CD14-positive monocyte (primary cell): ENCODE measurements around the gene RPTOR. TPM values are rescaled to one million over a fixed set of nuclear protein-coding genes. Genes with fewer than 3 reads are reported as not detected.

Source experiments
- DNase-seq, 3 donors: peaks; one replicate each; pipeline ENCODE4 v3.0.0-alpha.2; 2011 to 2022
- H2AFZ ChIP-seq: 2 replicates; pipeline ENCODE4 v1.6.0; 2012; ENCODE audit warnings: mild to moderate bottlenecking, low read depth, low read length, inconsistent platforms; ENCODE audit not compliant: insufficient read depth, poor library complexity, severe bottlenecking
- H3K27ac ChIP-seq, 2 donors: 1 replicate in 1 of 2; 2 replicates in 1 of 2; pipeline ENCODE4 v1.5.1; 2012 to 2013; ENCODE audit warnings: low read length in 2 of 2, control low read depth in 1 of 2, inconsistent platforms in 1 of 2, low read depth in 1 of 2, mild to moderate bottlenecking in 1 of 2
- H3K27me3 ChIP-seq, 2 donors: one replicate each; pipeline versions ENCODE4 v1.6.0 to v1.6.1; 2011 to 2013; ENCODE audit warnings: low read length in 2 of 2; ENCODE audit not compliant: control insufficient read depth in 2 of 2, insufficient read depth in 2 of 2
- H3K36me3 ChIP-seq, 2 donors: replicated peaks in 1 of 2; 1 replicate in 1 of 2; 2 replicates in 1 of 2; pipeline versions ENCODE4 v1.5.1 to v1.6.1; 2012 to 2013; ENCODE audit warnings: low read length in 2 of 2, control low read depth in 1 of 2, inconsistent platforms in 1 of 2, mild to moderate bottlenecking in 1 of 2; ENCODE audit not compliant: insufficient read depth in 2 of 2, control insufficient read depth in 1 of 2
- H3K4me1 ChIP-seq, 2 donors: 1 replicate in 1 of 2; 2 replicates in 1 of 2; pipeline versions ENCODE4 v1.5.1 to v1.6.1; 2012 to 2013; ENCODE audit warnings: low read length in 2 of 2, control low read depth in 1 of 2, inconsistent platforms in 1 of 2, mild to moderate bottlenecking in 1 of 2, moderate library complexity in 1 of 2; ENCODE audit not compliant: insufficient read depth in 2 of 2, control insufficient read depth in 1 of 2
- H3K4me2 ChIP-seq: replicated peaks from 2 replicates; pipeline ENCODE3; 2012; ENCODE audit warnings: low read length, moderate library complexity, mild to moderate bottlenecking; ENCODE audit not compliant: poor library complexity, severe bottlenecking; ENCODE audit errors: extremely low read depth
- H3K4me3 ChIP-seq, 3 experiments: fragments of 200-600 bp in 1 of 3; sonication (generic) in 1 of 3; replicated peaks in 1 of 3; 1 replicate in 2 of 3; 2 replicates in 1 of 3; pipeline ENCODE4 v1.5.1; 2011 to 2013; ENCODE audit warnings: low read length in 3 of 3, mild to moderate bottlenecking in 3 of 3, control low read depth in 2 of 3, low read depth in 2 of 3, inconsistent platforms in 1 of 3, moderate library complexity in 1 of 3
- H3K79me2 ChIP-seq: 2 replicates; pipeline ENCODE4 v1.6.0; 2012; ENCODE audit warnings: mild to moderate bottlenecking, control low read depth, inconsistent platforms, low read length, moderate library complexity; ENCODE audit not compliant: insufficient read depth
- H3K9ac ChIP-seq: 2 replicates; pipeline ENCODE4 v1.6.0; 2017; ENCODE audit warnings: low read length, mild to moderate bottlenecking; ENCODE audit not compliant: insufficient read depth, poor library complexity, severe bottlenecking
- H3K9me3 ChIP-seq, 2 donors: replicated peaks in 1 of 2; 1 replicate in 1 of 2; 2 replicates in 1 of 2; pipeline versions ENCODE4 v1.5.1 to v1.6.1; 2012 to 2013; ENCODE audit warnings: low read length in 2 of 2, control low read depth in 1 of 2; ENCODE audit not compliant: control insufficient read depth in 1 of 2, insufficient read depth in 1 of 2
- H4K20me1 ChIP-seq: 2 replicates; pipeline ENCODE4 v1.6.0; 2012; ENCODE audit warnings: mild to moderate bottlenecking, low read length, control low read depth, moderate library complexity; ENCODE audit not compliant: insufficient read depth
- H3K27ac Mint-ChIP-seq, 7 donors: one replicate each; pipeline ENCODE4 v1.8.0; 2020; ENCODE audit warnings: mild to moderate bottlenecking in 7 of 7, mixed read lengths in 7 of 7, moderate library complexity in 6 of 7, inconsistent platforms in 2 of 7
- H3K27me3 Mint-ChIP-seq, 3 donors: one replicate each; pipeline ENCODE4 v1.8.0; 2021 to 2022; ENCODE audit warnings: low read depth in 3 of 3, mild to moderate bottlenecking in 3 of 3, mixed read lengths in 3 of 3, moderate library complexity in 3 of 3, inconsistent platforms in 1 of 3
- H3K36me3 Mint-ChIP-seq, 2 donors: one replicate each; pipeline ENCODE4 v1.8.0; 2020; ENCODE audit warnings: mixed read lengths in 2 of 2, inconsistent platforms in 1 of 2, mild to moderate bottlenecking in 1 of 2
- H3K4me1 Mint-ChIP-seq: one replicate; pipeline ENCODE4 v1.8.0; 2020; ENCODE audit warnings: mild to moderate bottlenecking, mixed read lengths
- H3K4me3 Mint-ChIP-seq, 2 donors: one replicate each; pipeline ENCODE4 v1.8.0; 2020; ENCODE audit warnings: mild to moderate bottlenecking in 2 of 2, mixed read lengths in 2 of 2, moderate library complexity in 1 of 2
- H3K9me3 Mint-ChIP-seq, 7 donors: one replicate each; pipeline ENCODE4 v1.8.0; 2020 to 2022; ENCODE audit warnings: mixed read lengths in 7 of 7, mild to moderate bottlenecking in 6 of 7, moderate library complexity in 6 of 7, inconsistent platforms in 2 of 7
- CTCF ChIP-seq: fragments of 200-600 bp; IDR thresholded peaks from one replicate; pipeline ENCODE4 v1.8.0; 2022; ENCODE audit warnings: antibody characterized with exemption, mild to moderate bottlenecking
- WGBS: methylation state at CpG from one replicate; pipeline ENCODE4 v1.1.5; 2013; ENCODE audit warnings: missing lambda C conversion rate; ENCODE audit not compliant: insufficient coverage; 5-methylcytosine and 5-hydroxymethylcytosine counted together
- intact Hi-C, 2 donors: fragments of 100-400 bp; cut with micrococcal nuclease; formaldehyde crosslinking; loops; one replicate each; pipeline versions ENCODE4 v1.15.0 to v1.15.1; 2023
- polyA plus RNA-seq, 3 donors: library from polyadenylated mRNA; depleted of rRNA in 1 of 3; unstranded in 2 of 3; stranded (reverse) in 1 of 3; fragments of 300-500 nt in 2 of 3; fragments of >200 nt in 1 of 3; fragmentation: Illumina TruSeq in 2 of 3; gene quantifications; 1 replicate in 2 of 3; 2 replicates in 1 of 3; pipeline ENCODE4 v1.2.3, GENCODE V29; 2012 to 2021

RPTOR gene
- polyA plus RNA-seq, 3 donors: 1.1 to 8.7 (median 2.6) TPM

- Mint-ChIP-seq H3K27me3 (no peaks in the 10 kb centered on the region), H3K36me3 (no peaks in the 10 kb centered on the region), H3K27ac (peak overlapping the region in 3 of 7 donors; percentile 3 to 46 (median 31)), H3K4me3 (no peak overlapping the region), H3K9me3 (no peaks in the 10 kb centered on the region), H3K4me1 (peaks cover 36% of the 10 kb centered on the region)
- intact Hi-C loops: no loop called here
- Histone ChIP-seq H3K4me1 (peaks cover 10 to 13% of the 10 kb centered on the region in 2 donors), H3K27ac (peak overlapping the region in 1 of 2 donors; percentile 2), H3K9ac (no peak overlapping the region), H2AFZ (no peak overlapping the region), H3K36me3 (no peaks in the 10 kb centered on the region), H3K4me2 (no peak overlapping the region), H3K79me2 (peaks cover 59% of the 10 kb centered on the region), H3K9me3 (no peaks in the 10 kb centered on the region), H4K20me1 (peaks cover 75% of the 10 kb centered on the region), H3K4me3 (no peak overlapping the region), H3K27me3 (no peaks in the 10 kb centered on the region)
- no peak for DNase-seq
- WGBS: 0% methylated on average over 1 of the region's 5 CpGs
- no peak for TF ChIP-seq CTCF
These were observed 65.1 kb downstream of the RPTOR start for GRCh38 chr17:80609757-80610156.

GRCh38 chr17:80611816-80612215 lies 67.2 kb downstream of the RPTOR start:
- Histone ChIP-seq H3K4me3 (no peak overlapping the region), H3K27ac (no peak overlapping the region), H2AFZ (no peak overlapping the region), H3K27me3 (no peaks in the 10 kb centered on the region), H3K79me2 (peaks cover 53% of the 10 kb centered on the region), H4K20me1 (peaks cover 67% of the 10 kb centered on the region), H3K4me1 (peaks cover 10 to 13% of the 10 kb centered on the region in 2 donors), H3K9me3 (no peaks in the 10 kb centered on the region), H3K36me3 (no peaks in the 10 kb centered on the region), H3K9ac (no peak overlapping the region), H3K4me2 (no peak overlapping the region)
- Mint-ChIP-seq H3K27ac (no peak overlapping the region), H3K9me3 (no peaks in the 10 kb centered on the region), H3K4me1 (peaks cover 25% of the 10 kb centered on the region), H3K27me3 (no peaks in the 10 kb centered on the region), H3K36me3 (no peaks in the 10 kb centered on the region), H3K4me3 (no peak overlapping the region)
- TF ChIP-seq CTCF: no peak
- intact Hi-C loops: no loop called here
- WGBS: no CpG with 5 or more reads among the region's 1 CpG
- DNase-seq: no peak
